Ascending aorta (tissue), 2 donors: ENCODE results near the gene PSMB10. TPM values are rescaled to one million over a fixed set of nuclear protein-coding genes. Genes with fewer than 3 reads are reported as not detected.

Source experiments
- DNase-seq, 2 donors: peaks; one replicate each; pipeline ENCODE4 v3.0.0-alpha.2; 2019; ENCODE audit warnings: low spot score in 2 of 2
- H3K27ac ChIP-seq, 2 donors: fragments of 200-600 bp; sonication (generic); one replicate each; pipeline ENCODE4 v1.5.1; 2016 to 2017; ENCODE audit warnings: mild to moderate bottlenecking in 1 of 2
- H3K27me3 ChIP-seq: fragments of 200-600 bp; sonication (generic); one replicate; pipeline ENCODE4 v1.5.1; 2017
- H3K36me3 ChIP-seq, 2 donors: fragments of 200-600 bp; sonication (generic); one replicate each; pipeline ENCODE4 v1.5.1; 2016
- H3K4me1 ChIP-seq, 2 donors: fragments of 200-600 bp; sonication (generic); one replicate each; pipeline ENCODE4 v1.5.1; 2016 to 2017; ENCODE audit warnings: mild to moderate bottlenecking in 1 of 2
- H3K4me3 ChIP-seq, 2 donors: fragments of 200-600 bp; sonication (generic); one replicate each; pipeline ENCODE4 v1.5.1; 2016 to 2017; ENCODE audit warnings: mild to moderate bottlenecking in 1 of 2
- H3K9me3 ChIP-seq, 2 donors: fragments of 200-600 bp; sonication (generic); one replicate each; pipeline ENCODE4 v1.5.1; 2016
- intact Hi-C: fragments of 100-400 bp; cut with DNase I; formaldehyde crosslinking; loops from one replicate; pipeline ENCODE4 v1.15.1; 2023
- total RNA-seq: library from RNA; depleted of rRNA; stranded (reverse); fragments of >200 nt; gene quantifications from one replicate; pipeline ENCODE4 v1.1.0, GENCODE V29; 2016
- TF ChIP-seq, protein P1 (sequence below), 3 experiments: fragments of 200-600 bp in 2 of 3; fragments of 450-650 bp in 1 of 3; sonication (generic) in 2 of 3; IDR thresholded peaks; one replicate each; pipeline ENCODE4 v1.5.1; 2016 to 2019; ENCODE audit warnings: antibody characterized with exemption in 3 of 3, mild to moderate bottlenecking in 1 of 3, moderate library complexity in 1 of 3

Gene PSMB10
- total RNA-seq, 1 donor from 2014 or later, result 13.9 TPM

DNA sequence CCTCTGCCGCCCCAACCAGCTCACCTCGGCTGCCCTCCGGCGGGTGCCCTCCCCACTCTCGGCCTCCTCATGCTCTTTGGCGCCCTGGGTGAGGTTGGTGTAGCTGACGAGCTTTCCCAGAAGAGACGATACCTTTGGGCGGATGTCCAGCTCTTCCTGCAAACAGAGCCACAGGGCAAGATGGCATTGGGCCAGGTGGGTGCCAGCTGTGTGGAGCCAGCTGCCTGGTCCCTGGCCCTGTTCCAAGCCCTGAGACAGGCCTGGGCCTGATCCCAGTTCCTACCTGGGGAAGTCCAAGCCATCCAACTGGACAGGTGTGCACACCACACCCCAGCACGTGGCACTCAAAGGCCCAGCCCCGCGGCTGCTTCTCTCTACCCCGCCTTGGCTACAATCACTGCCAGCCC lies 24.9 kb upstream of the PSMB10 start:
- Histone ChIP-seq H3K36me3 (peaks cover 67 to 68% of the 10 kb centered on the region in 2 donors), H3K27me3 (no peaks in the 10 kb centered on the region), H3K4me3 (no peak overlapping the region), H3K4me1 (peaks cover 8 to 48% of the 10 kb centered on the region in 2 donors), H3K9me3 (no peaks in the 10 kb centered on the region), H3K27ac (peak overlapping the region; percentile 17 to 20)
- DNase-seq, result no peak
- TF ChIP-seq, protein P1, sequence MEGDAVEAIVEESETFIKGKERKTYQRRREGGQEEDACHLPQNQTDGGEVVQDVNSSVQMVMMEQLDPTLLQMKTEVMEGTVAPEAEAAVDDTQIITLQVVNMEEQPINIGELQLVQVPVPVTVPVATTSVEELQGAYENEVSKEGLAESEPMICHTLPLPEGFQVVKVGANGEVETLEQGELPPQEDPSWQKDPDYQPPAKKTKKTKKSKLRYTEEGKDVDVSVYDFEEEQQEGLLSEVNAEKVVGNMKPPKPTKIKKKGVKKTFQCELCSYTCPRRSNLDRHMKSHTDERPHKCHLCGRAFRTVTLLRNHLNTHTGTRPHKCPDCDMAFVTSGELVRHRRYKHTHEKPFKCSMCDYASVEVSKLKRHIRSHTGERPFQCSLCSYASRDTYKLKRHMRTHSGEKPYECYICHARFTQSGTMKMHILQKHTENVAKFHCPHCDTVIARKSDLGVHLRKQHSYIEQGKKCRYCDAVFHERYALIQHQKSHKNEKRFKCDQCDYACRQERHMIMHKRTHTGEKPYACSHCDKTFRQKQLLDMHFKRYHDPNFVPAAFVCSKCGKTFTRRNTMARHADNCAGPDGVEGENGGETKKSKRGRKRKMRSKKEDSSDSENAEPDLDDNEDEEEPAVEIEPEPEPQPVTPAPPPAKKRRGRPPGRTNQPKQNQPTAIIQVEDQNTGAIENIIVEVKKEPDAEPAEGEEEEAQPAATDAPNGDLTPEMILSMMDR (IDR thresholded peaks at IDR 0.05), result no peak
- intact Hi-C loops, result loop anchor here (10.0 kb wide), 2 partner anchors 273 to 437 kb away; partner anchors contain the start of genes ESRP2 and RIPOR1

DNA sequence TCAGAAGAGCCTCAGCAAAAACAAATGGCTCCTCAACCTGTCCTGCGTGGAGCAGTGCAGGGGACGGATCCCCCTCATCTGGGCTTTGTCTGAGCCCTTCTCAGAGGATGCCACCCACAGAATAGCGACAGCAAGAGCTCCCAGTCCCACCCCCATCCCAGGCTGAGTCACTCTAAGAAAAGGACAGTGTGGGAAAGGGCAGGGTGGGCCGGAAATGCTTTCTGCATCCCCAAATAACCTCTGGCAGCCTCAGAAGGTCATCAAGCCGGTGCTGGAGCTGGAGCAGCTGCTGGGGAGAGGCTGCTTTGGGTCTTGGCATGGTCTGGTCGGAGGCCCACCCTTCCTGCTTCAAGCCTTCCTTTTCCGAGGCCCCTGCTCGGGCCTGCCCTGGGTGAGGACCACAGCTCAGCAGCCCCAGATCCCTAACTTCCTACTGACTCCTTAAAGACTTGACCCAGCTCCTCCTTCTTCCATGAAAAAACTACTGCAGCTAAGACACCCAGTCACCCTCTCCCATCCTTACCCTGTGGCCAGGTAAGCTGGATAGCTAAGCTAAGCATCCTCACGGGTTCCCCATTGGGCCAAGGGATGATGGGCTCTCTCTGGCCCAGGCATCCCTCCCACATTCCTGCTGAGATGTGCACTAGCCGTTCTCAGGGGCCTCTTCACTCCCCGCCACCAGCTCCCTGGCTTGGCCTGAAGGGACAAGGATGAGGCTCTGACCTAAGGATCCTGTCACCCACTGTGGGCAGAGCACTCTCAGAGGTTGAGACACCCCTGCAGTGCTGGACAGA lies 23.1 kb upstream of the PSMB10 start:
- no peaks in the 10 kb centered on the region for H3K9me3 ChIP-seq
- peak overlapping the region; percentile 60 to 62 for H3K27ac ChIP-seq
- peaks cover 3 to 29% of the 10 kb centered on the region in 2 donors for H3K4me1 ChIP-seq
- DNase-seq, result peak in 1 of 2 donors; percentile 77
- intact Hi-C loops, result loop anchor here (10.0 kb wide), 2 partner anchors 275 to 435 kb away; partner anchors contain the start of genes ESRP2 and RIPOR1
- peaks cover 78 to 81% of the 10 kb centered on the region in 2 donors for H3K36me3 ChIP-seq
- H3K27me3 ChIP-seq, result no peaks in the 10 kb centered on the region
- H3K4me3 ChIP-seq, result no peak overlapping the region
- TF ChIP-seq, protein P1 (IDR thresholded peaks at IDR 0.05), result no peak

DNA sequence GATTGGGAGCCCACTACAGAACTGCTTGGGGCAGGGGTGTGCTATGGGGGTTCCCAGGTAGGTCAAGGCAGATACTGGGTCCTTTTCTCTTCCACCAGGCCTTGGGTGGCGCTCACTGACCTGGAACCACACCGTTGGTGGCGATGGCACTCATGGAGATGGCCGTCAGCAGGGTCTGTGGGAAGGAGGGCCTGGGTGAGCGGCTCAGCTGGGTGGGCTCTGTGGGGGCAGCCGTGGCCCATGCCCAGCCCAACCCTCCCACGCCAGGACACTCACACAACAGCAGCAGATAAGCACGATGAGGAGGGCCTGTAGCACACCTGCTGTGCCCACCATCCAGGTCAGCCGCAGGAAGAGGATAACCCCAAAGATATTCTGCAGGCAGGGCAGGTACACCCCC lies 21.0 kb upstream of the PSMB10 start:
- TF ChIP-seq, protein P1 (IDR thresholded peaks at IDR 0.05), result no peak
- Histone ChIP-seq H3K27me3 (no peaks in the 10 kb centered on the region), H3K27ac (no peak overlapping the region), H3K9me3 (no peaks in the 10 kb centered on the region), H3K4me3 (no peak overlapping the region), H3K36me3 (peaks cover 87 to 94% of the 10 kb centered on the region in 2 donors), H3K4me1 (peaks cover 0 to 12% of the 10 kb centered on the region in 2 donors)
- no peak for DNase-seq
- intact Hi-C loops, result no loop called here

DNA sequence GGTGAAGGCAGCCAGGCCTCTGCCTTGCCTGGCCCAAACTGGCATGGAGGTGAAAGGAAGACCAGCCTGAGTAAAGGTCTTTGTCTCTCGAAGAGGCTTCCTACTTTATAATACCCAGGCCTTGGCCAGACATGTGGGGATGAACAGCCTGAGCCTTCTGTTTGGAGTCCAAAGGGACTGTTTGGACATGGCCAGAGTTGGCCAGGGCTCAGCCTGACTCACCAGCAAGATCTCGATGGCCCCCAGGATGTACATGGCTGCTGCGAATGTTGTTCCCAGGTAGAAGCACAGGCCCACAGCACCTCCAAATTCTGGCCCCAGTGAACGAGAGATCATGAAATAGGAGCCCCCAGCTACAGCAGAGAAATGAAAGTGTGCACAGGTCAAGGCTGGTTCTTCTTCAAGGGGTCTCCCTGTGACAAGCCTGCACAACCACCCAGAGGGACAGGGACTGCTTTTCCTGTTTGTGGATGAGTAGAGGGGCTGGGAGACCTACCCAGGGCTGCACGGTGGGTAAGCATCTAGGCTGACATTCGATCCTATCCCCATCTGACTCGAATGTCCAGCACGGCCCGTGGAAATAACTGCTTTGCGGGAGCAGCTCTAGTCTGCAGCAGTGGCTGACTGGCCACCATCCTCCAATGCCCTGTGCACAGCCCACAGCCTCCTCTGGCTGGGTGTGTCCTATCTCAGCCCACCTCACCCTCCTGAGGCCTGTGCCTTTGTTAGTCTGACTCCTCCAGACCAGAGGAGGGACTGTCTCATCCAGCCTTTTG lies 18.0 kb upstream of the PSMB10 start:
- no peaks in the 10 kb centered on the region for H3K9me3 ChIP-seq
- H3K27me3 ChIP-seq, result no peaks in the 10 kb centered on the region
- H3K27ac ChIP-seq, result no peak overlapping the region
- peaks cover 87 to 94% of the 10 kb centered on the region in 2 donors for H3K36me3 ChIP-seq
- intact Hi-C loops, result no loop called here
- TF ChIP-seq, protein P1 (IDR thresholded peaks at IDR 0.05), result no peak
- H3K4me3 ChIP-seq, result no peak overlapping the region
- H3K4me1 ChIP-seq, result peaks cover 0 to 4% of the 10 kb centered on the region in 2 donors
- DNase-seq, result no peak

DNA sequence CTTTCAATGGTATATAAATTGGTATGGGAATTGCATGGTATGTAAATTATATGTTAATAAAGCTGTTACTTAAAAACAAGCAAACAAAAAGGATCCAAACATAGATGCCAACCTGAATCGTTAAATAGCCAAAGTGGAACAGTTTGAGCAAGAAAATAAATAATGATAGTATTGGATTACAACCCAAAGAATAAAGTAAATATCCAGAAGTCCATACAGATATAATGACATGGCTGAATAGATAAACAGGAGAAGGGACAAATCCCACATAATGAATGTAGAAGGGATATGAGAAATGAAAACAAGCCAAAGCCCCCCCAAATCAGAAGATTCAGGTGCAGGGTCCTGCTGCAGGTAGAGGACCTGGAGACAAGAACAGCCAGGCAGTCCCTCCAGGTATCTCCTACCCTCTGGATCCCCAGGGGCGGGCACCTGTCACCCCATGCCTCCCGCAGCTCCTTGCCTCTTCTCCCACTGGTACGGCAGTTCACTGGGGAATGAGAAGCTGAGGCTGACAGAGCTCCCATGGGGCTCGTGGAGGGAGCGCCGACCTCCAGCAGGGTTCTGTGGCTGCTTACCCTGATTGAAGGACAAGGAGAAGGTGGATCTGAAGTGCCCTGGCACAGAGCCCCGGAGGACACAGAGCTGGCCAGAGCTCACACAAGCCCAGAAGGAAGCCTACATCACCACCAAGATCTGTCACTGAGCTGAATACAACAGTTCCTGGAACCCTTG lies 17.2 kb upstream of the PSMB10 start:
- intact Hi-C loops, result no loop called here
- H3K9me3 ChIP-seq, result no peaks in the 10 kb centered on the region
- H3K4me3 ChIP-seq, result no peak overlapping the region
- H3K27me3 ChIP-seq, result no peaks in the 10 kb centered on the region
- TF ChIP-seq, protein P1 (IDR thresholded peaks at IDR 0.05), result no peak
- H3K36me3 ChIP-seq, result peaks cover 87 to 94% of the 10 kb centered on the region in 2 donors
- no peak for DNase-seq
- H3K27ac ChIP-seq, result no peak overlapping the region
- H3K4me1 ChIP-seq, result no peaks in the 10 kb centered on the region
